Endodermal cell (in vitro differentiated cells): ENCODE data around the gene ZNF74. TPM values are rescaled to one million over a fixed set of nuclear protein-coding genes. Genes with fewer than 3 reads are reported as not detected.

Source experiments
- DNase-seq: peaks from one replicate; pipeline ENCODE4 v3.0.0-alpha.2; 2017
- H3K27ac ChIP-seq: 2 replicates; pipeline ENCODE4 v1.5.1; 2013; ENCODE audit warnings: mild to moderate bottlenecking, low read depth, low read length, moderate library complexity
- H3K27me3 ChIP-seq: 2 replicates; pipeline ENCODE4 v1.6.1; 2013; ENCODE audit warnings: mild to moderate bottlenecking, low read length, moderate library complexity; ENCODE audit not compliant: insufficient read depth, control insufficient read depth, poor library complexity, severe bottlenecking
- H3K36me3 ChIP-seq: 2 replicates; pipeline ENCODE4 v1.7.0; 2013; ENCODE audit warnings: mild to moderate bottlenecking, low read length, moderate library complexity; ENCODE audit not compliant: control insufficient read depth, insufficient read depth
- H3K4me1 ChIP-seq: one replicate; pipeline ENCODE4 v1.7.0; 2013; ENCODE audit warnings: low read length; ENCODE audit not compliant: control insufficient read depth, insufficient read depth
- H3K4me3 ChIP-seq: 2 replicates; pipeline ENCODE4 v1.5.1; 2013; ENCODE audit warnings: mild to moderate bottlenecking, low read length, moderate library complexity
- H3K9ac ChIP-seq: 2 replicates; pipeline ENCODE4 v1.6.1; 2013; ENCODE audit warnings: mild to moderate bottlenecking, low read length, moderate library complexity; ENCODE audit not compliant: poor library complexity, severe bottlenecking; ENCODE audit errors: extremely low read depth
- H3K9me3 ChIP-seq: 2 replicates; pipeline ENCODE4 v1.6.1; 2013; ENCODE audit warnings: mild to moderate bottlenecking, low read length, moderate library complexity; ENCODE audit not compliant: control insufficient read depth
- H3K27ac Mint-ChIP-seq: 2 replicates; pipeline ENCODE4 v1.8.0; 2020; ENCODE audit warnings: mixed read lengths
- H3K27me3 Mint-ChIP-seq: 2 replicates; pipeline ENCODE4 v1.8.0; 2021; ENCODE audit warnings: mild to moderate bottlenecking, mixed read lengths; ENCODE audit not compliant: insufficient read depth
- H3K36me3 Mint-ChIP-seq: 2 replicates; pipeline ENCODE4 v1.8.0; 2020; ENCODE audit warnings: low read depth, mixed read lengths
- H3K4me1 Mint-ChIP-seq: 2 replicates; pipeline ENCODE4 v1.8.0; 2020; ENCODE audit warnings: mixed read lengths
- H3K4me3 Mint-ChIP-seq: 2 replicates; pipeline ENCODE4 v1.8.0; 2020; ENCODE audit warnings: mild to moderate bottlenecking, moderate library complexity, mixed read lengths
- H3K9me3 Mint-ChIP-seq: 2 replicates; pipeline ENCODE4 v1.8.0; 2020; ENCODE audit warnings: mild to moderate bottlenecking, mixed read lengths
- CTCF ChIP-seq: fragments of 200-600 bp; sonication (generic); conservative IDR thresholded peaks from 2 replicates; pipeline ENCODE4 v1.5.0; 2021; ENCODE audit warnings: antibody characterized with exemption, mild to moderate bottlenecking
- WGBS, 2 experiments: methylation state at CpG; one replicate each; pipeline versions ENCODE4 v1.1.5 to v1.1.7; 2013; ENCODE audit warnings: missing lambda C conversion rate in 2 of 2, mixed read lengths in 1 of 2; ENCODE audit not compliant: insufficient coverage in 1 of 2, insufficient read length in 1 of 2; 5-methylcytosine and 5-hydroxymethylcytosine counted together
- total RNA-seq, 2 donors: library from RNA; stranded (reverse); fragmentation: NEBNext Ultra II Directional in 1 of 2; extraction: Animal tissue kit (Norgen Biotek cat#: 25700) in 1 of 2; gene quantifications; 2 replicates in 1 of 2; 3 replicates in 1 of 2; pipeline ENCODE4 v1.2.1, GENCODE V29; 2021

ZNF74 gene
- total RNA-seq, 2 donors from 2014 or later = 36.9 to 41.7 TPM

- H3K4me3 ChIP-seq = no peak overlapping the region
- no peak for TF ChIP-seq CTCF
- H3K4me3 Mint-ChIP-seq = no peak overlapping the region
- H3K9me3 ChIP-seq = no peaks in the 10 kb centered on the region
- H3K27me3 ChIP-seq = peaks cover 43% of the 10 kb centered on the region
- no peak overlapping the region for H3K9ac ChIP-seq
- peaks cover 7% of the 10 kb centered on the region for H3K4me1 Mint-ChIP-seq
- no peak for DNase-seq
- H3K4me1 ChIP-seq = no peaks in the 10 kb centered on the region
- H3K27me3 Mint-ChIP-seq = peaks cover 40% of the 10 kb centered on the region
- no peak overlapping the region for H3K27ac Mint-ChIP-seq
- no peak overlapping the region for H3K27ac ChIP-seq
- H3K36me3 ChIP-seq = peaks cover 33% of the 10 kb centered on the region
- WGBS, 2 experiments = 84 to 89% methylated on average over 17 to 22 of the region's 23 CpGs
- no peaks in the 10 kb centered on the region for H3K9me3 Mint-ChIP-seq
- peaks cover 23% of the 10 kb centered on the region for H3K36me3 Mint-ChIP-seq
These were observed 34.7 kb downstream of the ZNF74 start for GRCh38 chr22:20428496-20429253.

- Mint-ChIP-seq H3K4me1 (peaks cover 4% of the 10 kb centered on the region), H3K36me3 (peaks cover 23% of the 10 kb centered on the region), H3K27ac (no peak overlapping the region), H3K27me3 (peaks cover 48% of the 10 kb centered on the region), H3K4me3 (no peak overlapping the region), H3K9me3 (no peaks in the 10 kb centered on the region)
- Histone ChIP-seq H3K4me3 (no peak overlapping the region), H3K27ac (no peak overlapping the region), H3K36me3 (peaks cover 33% of the 10 kb centered on the region), H3K4me1 (no peaks in the 10 kb centered on the region), H3K9me3 (no peaks in the 10 kb centered on the region), H3K9ac (no peak overlapping the region), H3K27me3 (peaks cover 46% of the 10 kb centered on the region)
- peak; percentile 96 for DNase-seq
- 64 to 75% methylated on average over 43 to 75 of the region's 75 CpGs for WGBS, 2 experiments
- no peak for TF ChIP-seq CTCF
These were observed 35.5 kb downstream of the ZNF74 start for GRCh38 chr22:20429254-20430100.

DNA sequence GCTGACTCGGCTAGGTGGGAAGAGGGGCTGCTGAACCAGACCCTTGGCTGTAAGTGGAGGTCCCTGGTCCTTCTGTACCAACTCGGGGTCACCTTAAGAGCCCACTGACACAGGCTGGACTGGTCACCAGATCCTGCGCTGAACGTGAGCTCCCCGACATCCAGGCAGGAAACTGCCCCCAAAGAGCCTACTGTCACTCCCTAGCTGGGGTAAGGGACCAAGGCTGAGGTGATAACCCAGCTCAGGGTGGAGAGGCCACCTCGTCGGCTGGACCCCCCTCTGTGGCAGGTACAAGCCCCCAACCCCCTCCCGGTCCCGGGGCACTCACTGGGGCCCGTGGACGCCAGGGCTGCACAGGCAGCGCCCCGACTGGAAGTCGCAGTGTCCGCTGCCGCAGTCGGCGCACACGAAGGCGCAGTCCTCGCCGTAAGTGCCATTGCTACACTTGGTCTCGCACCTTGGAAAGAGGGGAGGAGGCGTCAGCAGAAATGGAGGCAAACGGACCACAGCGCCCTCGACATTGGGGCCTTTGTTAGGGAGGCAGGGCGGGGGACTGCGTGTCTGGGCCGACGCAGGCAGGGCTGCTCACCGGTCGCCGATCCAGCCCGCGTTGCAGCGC is 36.3 kb downstream of the ZNF74 start:
- no peak overlapping the region for H3K9ac ChIP-seq

More for the DNA sequence above, 36.3 kb downstream of the ZNF74 start:
- no peak for TF ChIP-seq CTCF
- no peaks in the 10 kb centered on the region for H3K4me1 ChIP-seq
- H3K27ac ChIP-seq = no peak overlapping the region
- Mint-ChIP-seq H3K4me3 (peak overlapping the region; percentile 23), H3K27me3 (peaks cover 56% of the 10 kb centered on the region), H3K4me1 (peaks cover 4% of the 10 kb centered on the region), H3K36me3 (peaks cover 18% of the 10 kb centered on the region), H3K9me3 (no peaks in the 10 kb centered on the region), H3K27ac (no peak overlapping the region)
- no peak overlapping the region for H3K4me3 ChIP-seq
- DNase-seq = no peak
- 70 to 73% methylated on average over 26 to 37 of the region's 37 CpGs for WGBS, 2 experiments
- no peaks in the 10 kb centered on the region for H3K9me3 ChIP-seq
- peaks cover 54% of the 10 kb centered on the region for H3K27me3 ChIP-seq
- peaks cover 33% of the 10 kb centered on the region for H3K36me3 ChIP-seq
